Endothelial cell of umbilical vein (primary cell): ENCODE data around the gene XYLB. TPM values are rescaled to one million over a fixed set of nuclear protein-coding genes. Genes with fewer than 3 reads are reported as not detected.
"Not testable (repeated sequence)": the region's sequence is repeated elsewhere in the genome, so short reads cannot be mapped to it uniquely, and the experiment has no call there.

Experiments used
- BruUV-seq: library from RNA; stranded (reverse); fragments of 400-500 nt; replicated peaks from 2 replicates; lab custom pipeline; 2021; lab: Mats Ljungman, UMichigan
- CTCF ChIA-PET: fragments of 300-600, 350-600 bp; sonication (Branson Sonifier 250); formaldehyde crosslinking; loops from one replicate; lab custom pipeline; 2021; ENCODE audit warnings: antibody characterized with exemption, inconsistent platforms; lab: Charles Lee
- POLR2A ChIA-PET: fragments of 300-600, 350-600 bp; sonication (Branson Sonifier 250); formaldehyde crosslinking; loops from one replicate; lab custom pipeline; 2021; ENCODE audit warnings: antibody characterized with exemption, inconsistent platforms; lab: Charles Lee
- DNase-seq: peaks from one replicate; pipeline ENCODE4 v3.0.0-alpha.2; 2011; ENCODE audit warnings: low read depth, low spot score
- FAIRE-seq: peaks from 2 replicates; lab custom pipeline; 2011; peaks lifted over from hg19 to GRCh38; lab: Jason Lieb, UNC
- H2AFZ ChIP-seq: 2 replicates; pipeline ENCODE4 v1.6.0; 2012; ENCODE audit warnings: low read depth, low read length, control low read depth, inconsistent platforms
- H3K27ac ChIP-seq: 2 replicates; pipeline ENCODE4 v1.5.1; 2011; ENCODE audit warnings: low read depth, mild to moderate bottlenecking, control low read depth, low read length, moderate library complexity; ENCODE audit not compliant: insufficient read depth
- H3K27me3 ChIP-seq, 2 experiments: 2 replicates each; pipeline versions ENCODE4 v1.6.0 to v1.6.1; 2011; ENCODE audit warnings: low read length in 2 of 2, mixed read lengths in 1 of 2; ENCODE audit not compliant: control insufficient read depth in 2 of 2, insufficient read depth in 2 of 2
- H3K36me3 ChIP-seq, 2 experiments: 2 replicates in 1 of 2; 3 replicates in 1 of 2; pipeline ENCODE4 v1.5.1; 2011; ENCODE audit warnings: low read length in 2 of 2, mild to moderate bottlenecking in 1 of 2, moderate library complexity in 1 of 2; ENCODE audit not compliant: control insufficient read depth in 2 of 2, insufficient read depth in 2 of 2; ENCODE audit errors: extremely low read depth in 1 of 2
- H3K4me1 ChIP-seq: 3 replicates; pipeline ENCODE4 v1.5.1; 2011; ENCODE audit warnings: mild to moderate bottlenecking, low read length; ENCODE audit not compliant: control insufficient read depth, insufficient read depth; ENCODE audit errors: extremely low read depth
- H3K4me2 ChIP-seq: 2 replicates; pipeline ENCODE4 v1.6.1; 2011; ENCODE audit warnings: low read length, control low read depth, mixed read lengths; ENCODE audit not compliant: insufficient read depth
- H3K4me3 ChIP-seq, 3 experiments: fragments of 200-600 bp in 1 of 3; sonication (generic), shearing (Covaris generic) in 1 of 3; replicated peaks in 1 of 3; 2 replicates each; pipeline ENCODE4 v1.5.1; 2011 to 2016; ENCODE audit warnings: control low read depth in 3 of 3, low read length in 3 of 3, mild to moderate bottlenecking in 2 of 3, inconsistent platforms in 1 of 3, low read depth in 1 of 3, moderate library complexity in 1 of 3; ENCODE audit not compliant: insufficient read depth in 1 of 3
- H3K79me2 ChIP-seq: 2 replicates; pipeline ENCODE4 v1.6.0; 2012; ENCODE audit warnings: low read length, inconsistent platforms; ENCODE audit not compliant: control insufficient read depth, insufficient read depth
- H3K9ac ChIP-seq: replicated peaks from 2 replicates; pipeline ENCODE3; 2011; ENCODE audit warnings: low read length, control low read depth; ENCODE audit not compliant: insufficient read depth; ENCODE audit errors: extremely low read depth
- H3K9me1 ChIP-seq: replicated peaks from 3 replicates; pipeline ENCODE4 v1.6.0; 2011; ENCODE audit warnings: mild to moderate bottlenecking, low read length; ENCODE audit not compliant: control insufficient read depth, insufficient read depth; ENCODE audit errors: extremely low read depth
- H3K9me3 ChIP-seq: replicated peaks from 2 replicates; pipeline ENCODE4 v1.5.1; 2012; ENCODE audit warnings: low read length, inconsistent platforms; ENCODE audit not compliant: control insufficient read depth, insufficient read depth
- H4K20me1 ChIP-seq: replicated peaks from 2 replicates; pipeline ENCODE3; 2011; ENCODE audit warnings: mild to moderate bottlenecking, low read length; ENCODE audit not compliant: control insufficient read depth, insufficient read depth; ENCODE audit errors: extremely low read depth
- EZH2 ChIP-seq: IDR thresholded peaks from 2 replicates; pipeline ENCODE4 v1.6.1; 2012; ENCODE audit warnings: borderline replicate concordance, low read depth, mild to moderate bottlenecking, moderate library complexity, low read length, inconsistent platforms; ENCODE audit not compliant: severe bottlenecking
- GATA2 ChIP-seq: IDR thresholded peaks from 2 replicates; pipeline ENCODE4 v1.7.0; 2011; ENCODE audit warnings: low read depth, mild to moderate bottlenecking, moderate library complexity, mixed read lengths, low read length; ENCODE audit not compliant: insufficient read length, insufficient read depth
- JUN ChIP-seq: IDR thresholded peaks from 2 replicates; pipeline ENCODE4 v1.6.1; 2011; ENCODE audit warnings: borderline replicate concordance, low read depth; ENCODE audit not compliant: insufficient read length, insufficient read depth
- MAX ChIP-seq: IDR thresholded peaks from 2 replicates; pipeline ENCODE4 v1.6.1; 2011; ENCODE audit not compliant: insufficient read depth, insufficient read length
- dilution Hi-C: fragments of 300-500 bp; cut with MboI; formaldehyde crosslinking; loops from one replicate; pipeline ENCODE4 v1.15.0; 2019; ENCODE audit warnings: low sequenced_read_pairs; ENCODE audit not compliant: extremely low pct_ligation_motif_present
- intact Hi-C: fragments of 100-400 bp; cut with micrococcal nuclease; formaldehyde crosslinking; loops from one replicate; pipeline ENCODE4 v1.10.0; 2022
- polyA plus RNA-seq, 4 experiments: library from polyadenylated mRNA; depleted of rRNA in 3 of 4; stranded (reverse) in 3 of 4; unstranded in 1 of 4; fragments of >200 nt; gene quantifications; 2 replicates each; pipeline versions ENCODE4 v1.2.1 to v1.2.3, GENCODE V29; 2011 to 2012; ENCODE audit warnings: missing spikeins in 1 of 4
- total RNA-seq: library from RNA; stranded (reverse); gene quantifications from 2 replicates; pipeline ENCODE4 v1.2.3, GENCODE V29; 2021
- TF ChIP-seq, protein P1 (sequence below), 2 donors: IDR thresholded peaks; 1 replicate in 1 of 2; 2 replicates in 1 of 2; pipeline ENCODE4 v1.5.1; 2011; ENCODE audit warnings: low read length in 2 of 2, mild to moderate bottlenecking in 2 of 2, moderate library complexity in 2 of 2, control low read depth in 1 of 2, inconsistent platforms in 1 of 2, low read depth in 1 of 2; ENCODE audit not compliant: insufficient read depth in 1 of 2; ENCODE audit errors: extremely low read depth in 1 of 2

Gene XYLB
- total and polyA plus RNA-seq, 2 donors (not counting 3 experiments of a cell fraction or from before 2014, with no cell fraction given) = 3.7 to 4.3 TPM

GRCh38 chr3:38421679-38422336, 75.2 kb downstream of the XYLB start:
- H4K20me1 ChIP-seq = no peaks in the 10 kb centered on the region
- H3K4me2 ChIP-seq = no peak overlapping the region
- dilution Hi-C loops = no loop called here
- POLR2A ChIA-PET = no interaction called here
- no peaks in the 10 kb centered on the region for H3K4me1 ChIP-seq
- no peaks in the 10 kb centered on the region for H3K9me1 ChIP-seq
- H3K79me2 ChIP-seq = no peaks in the 10 kb centered on the region
- no peaks in the 10 kb centered on the region for H3K36me3 ChIP-seq
- no peak overlapping the region for H3K27ac ChIP-seq
- TF ChIP-seq, protein P1, sequence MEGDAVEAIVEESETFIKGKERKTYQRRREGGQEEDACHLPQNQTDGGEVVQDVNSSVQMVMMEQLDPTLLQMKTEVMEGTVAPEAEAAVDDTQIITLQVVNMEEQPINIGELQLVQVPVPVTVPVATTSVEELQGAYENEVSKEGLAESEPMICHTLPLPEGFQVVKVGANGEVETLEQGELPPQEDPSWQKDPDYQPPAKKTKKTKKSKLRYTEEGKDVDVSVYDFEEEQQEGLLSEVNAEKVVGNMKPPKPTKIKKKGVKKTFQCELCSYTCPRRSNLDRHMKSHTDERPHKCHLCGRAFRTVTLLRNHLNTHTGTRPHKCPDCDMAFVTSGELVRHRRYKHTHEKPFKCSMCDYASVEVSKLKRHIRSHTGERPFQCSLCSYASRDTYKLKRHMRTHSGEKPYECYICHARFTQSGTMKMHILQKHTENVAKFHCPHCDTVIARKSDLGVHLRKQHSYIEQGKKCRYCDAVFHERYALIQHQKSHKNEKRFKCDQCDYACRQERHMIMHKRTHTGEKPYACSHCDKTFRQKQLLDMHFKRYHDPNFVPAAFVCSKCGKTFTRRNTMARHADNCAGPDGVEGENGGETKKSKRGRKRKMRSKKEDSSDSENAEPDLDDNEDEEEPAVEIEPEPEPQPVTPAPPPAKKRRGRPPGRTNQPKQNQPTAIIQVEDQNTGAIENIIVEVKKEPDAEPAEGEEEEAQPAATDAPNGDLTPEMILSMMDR (IDR thresholded peaks at IDR 0.05; ENCODE audit: extremely low read depth in 1 of 2, insufficient read depth in 1 of 2, low read depth in 1 of 2, low read length in 2 of 2) = no peak
- TF ChIP-seq JUN (no peak), EZH2 (no peak), GATA2 (no peak), MAX (no peak)
- CTCF ChIA-PET = no interaction called here
- H3K9me3 ChIP-seq = no peaks in the 10 kb centered on the region
- no peak overlapping the region for H3K9ac ChIP-seq
- no peaks in the 10 kb centered on the region for H3K27me3 ChIP-seq
- intact Hi-C loops = no loop called here
- no peak overlapping the region for H3K4me3 ChIP-seq
- no peak overlapping the region for H2AFZ ChIP-seq
- no TSS peak for BruUV-seq
- FAIRE-seq (no peak), DNase-seq (no peak)

GRCh38 chr3:38426798-38427426, 80.3 kb downstream of the XYLB start:
- H3K27ac ChIP-seq, H3K36me3 ChIP-seq, H3K9me3 ChIP-seq, H3K9me1 ChIP-seq, H2AFZ ChIP-seq, intact Hi-C loops, FAIRE-seq, H3K9ac ChIP-seq, H4K20me1 ChIP-seq, H3K4me2 ChIP-seq, POLR2A ChIA-PET, BruUV-seq, H3K79me2 ChIP-seq, H3K4me3 ChIP-seq, H3K27me3 ChIP-seq, DNase-seq, H3K4me1 ChIP-seq, dilution Hi-C loops: not testable (repeated sequence)
- CTCF ChIA-PET = interaction anchor here (0.8 to 1.1 kb wide), 3 partner anchors 11 to 41 kb away, joined by 3 read pairs; no protein-coding TSS in a partner anchor

GRCh38 chr3:38432871-38433658, 86.5 kb downstream of the XYLB start:
- H2AFZ ChIP-seq, dilution Hi-C loops: not testable (repeated sequence)

More at GRCh38 chr3:38432871-38433658, 86.5 kb downstream of the XYLB start:
- H3K4me1 ChIP-seq, CTCF ChIA-PET, H3K79me2 ChIP-seq, H4K20me1 ChIP-seq, FAIRE-seq, H3K4me3 ChIP-seq, POLR2A ChIA-PET, intact Hi-C loops, DNase-seq, H3K4me2 ChIP-seq, H3K27ac ChIP-seq, H3K27me3 ChIP-seq, BruUV-seq, H3K36me3 ChIP-seq, H3K9ac ChIP-seq, H3K9me1 ChIP-seq, H3K9me3 ChIP-seq: not testable (repeated sequence)
